ENCODE measurements around the gene CCDC73.

DNA sequence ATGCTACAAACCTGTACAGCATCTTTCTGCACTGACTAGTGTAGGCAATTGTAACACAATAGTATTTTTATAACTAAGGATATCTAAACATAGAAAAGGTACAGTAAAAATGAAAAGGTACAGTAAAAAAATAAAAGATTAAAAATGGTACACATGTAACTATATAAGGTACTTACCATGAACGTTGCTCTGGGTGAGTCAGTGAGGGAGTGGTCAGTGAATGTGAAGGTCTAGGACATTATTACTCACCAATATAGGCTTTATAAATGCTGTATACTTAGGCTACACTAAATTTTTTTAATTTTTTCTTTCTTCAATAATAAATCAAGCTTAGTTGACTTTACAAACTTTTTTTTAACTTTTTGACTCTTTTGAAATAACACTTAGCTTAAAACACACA, 150.9 kb downstream of the CCDC73 start:
- TF ChIP-seq, protein P1, sequence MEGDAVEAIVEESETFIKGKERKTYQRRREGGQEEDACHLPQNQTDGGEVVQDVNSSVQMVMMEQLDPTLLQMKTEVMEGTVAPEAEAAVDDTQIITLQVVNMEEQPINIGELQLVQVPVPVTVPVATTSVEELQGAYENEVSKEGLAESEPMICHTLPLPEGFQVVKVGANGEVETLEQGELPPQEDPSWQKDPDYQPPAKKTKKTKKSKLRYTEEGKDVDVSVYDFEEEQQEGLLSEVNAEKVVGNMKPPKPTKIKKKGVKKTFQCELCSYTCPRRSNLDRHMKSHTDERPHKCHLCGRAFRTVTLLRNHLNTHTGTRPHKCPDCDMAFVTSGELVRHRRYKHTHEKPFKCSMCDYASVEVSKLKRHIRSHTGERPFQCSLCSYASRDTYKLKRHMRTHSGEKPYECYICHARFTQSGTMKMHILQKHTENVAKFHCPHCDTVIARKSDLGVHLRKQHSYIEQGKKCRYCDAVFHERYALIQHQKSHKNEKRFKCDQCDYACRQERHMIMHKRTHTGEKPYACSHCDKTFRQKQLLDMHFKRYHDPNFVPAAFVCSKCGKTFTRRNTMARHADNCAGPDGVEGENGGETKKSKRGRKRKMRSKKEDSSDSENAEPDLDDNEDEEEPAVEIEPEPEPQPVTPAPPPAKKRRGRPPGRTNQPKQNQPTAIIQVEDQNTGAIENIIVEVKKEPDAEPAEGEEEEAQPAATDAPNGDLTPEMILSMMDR (IDR thresholded peaks at IDR 0.05; ENCODE audit: insufficient read depth, low read length), result no peak
- TF ChIP-seq SPI1 (IDR thresholded peaks at IDR 0.05; ENCODE audit: borderline replicate concordance, low read depth) (no peak), POLR2AphosphoS5 (IDR thresholded peaks at IDR 0.05; ENCODE audit: low read depth) (no peak), GABPA (IDR thresholded peaks at IDR 0.05; ENCODE audit: low read depth) (no peak)
- TF ChIP-seq, protein P2, sequence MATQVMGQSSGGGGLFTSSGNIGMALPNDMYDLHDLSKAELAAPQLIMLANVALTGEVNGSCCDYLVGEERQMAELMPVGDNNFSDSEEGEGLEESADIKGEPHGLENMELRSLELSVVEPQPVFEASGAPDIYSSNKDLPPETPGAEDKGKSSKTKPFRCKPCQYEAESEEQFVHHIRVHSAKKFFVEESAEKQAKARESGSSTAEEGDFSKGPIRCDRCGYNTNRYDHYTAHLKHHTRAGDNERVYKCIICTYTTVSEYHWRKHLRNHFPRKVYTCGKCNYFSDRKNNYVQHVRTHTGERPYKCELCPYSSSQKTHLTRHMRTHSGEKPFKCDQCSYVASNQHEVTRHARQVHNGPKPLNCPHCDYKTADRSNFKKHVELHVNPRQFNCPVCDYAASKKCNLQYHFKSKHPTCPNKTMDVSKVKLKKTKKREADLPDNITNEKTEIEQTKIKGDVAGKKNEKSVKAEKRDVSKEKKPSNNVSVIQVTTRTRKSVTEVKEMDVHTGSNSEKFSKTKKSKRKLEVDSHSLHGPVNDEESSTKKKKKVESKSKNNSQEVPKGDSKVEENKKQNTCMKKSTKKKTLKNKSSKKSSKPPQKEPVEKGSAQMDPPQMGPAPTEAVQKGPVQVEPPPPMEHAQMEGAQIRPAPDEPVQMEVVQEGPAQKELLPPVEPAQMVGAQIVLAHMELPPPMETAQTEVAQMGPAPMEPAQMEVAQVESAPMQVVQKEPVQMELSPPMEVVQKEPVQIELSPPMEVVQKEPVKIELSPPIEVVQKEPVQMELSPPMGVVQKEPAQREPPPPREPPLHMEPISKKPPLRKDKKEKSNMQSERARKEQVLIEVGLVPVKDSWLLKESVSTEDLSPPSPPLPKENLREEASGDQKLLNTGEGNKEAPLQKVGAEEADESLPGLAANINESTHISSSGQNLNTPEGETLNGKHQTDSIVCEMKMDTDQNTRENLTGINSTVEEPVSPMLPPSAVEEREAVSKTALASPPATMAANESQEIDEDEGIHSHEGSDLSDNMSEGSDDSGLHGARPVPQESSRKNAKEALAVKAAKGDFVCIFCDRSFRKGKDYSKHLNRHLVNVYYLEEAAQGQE (IDR thresholded peaks at IDR 0.05; ENCODE audit: insufficient replicate concordance, low read depth), result no peak
